B cell (primary cell): ENCODE data around the gene CLCC1. TPM values are rescaled to one million over a fixed set of nuclear protein-coding genes. Genes with fewer than 3 reads are reported as not detected.

Source experiments
- ATAC-seq: fragments of 200-7000 bp; cut with Tn5 transposase; one replicate; pipeline ENCODE4 v1.10.0; 2021; ENCODE audit warnings: low read depth, mild to moderate bottlenecking, moderate number of reproducible peaks, moderate library complexity
- CTCF ChIA-PET: fragments of 350-600 bp; sonication (Branson Sonifier 250); formaldehyde crosslinking; loops from one replicate; lab custom pipeline; 2021; ENCODE audit warnings: antibody characterized with exemption, inconsistent platforms; lab: Charles Lee
- POLR2A ChIA-PET: fragments of 350-600 bp; sonication (Branson Sonifier 250); formaldehyde crosslinking; loops from one replicate; lab custom pipeline; 2021; ENCODE audit warnings: antibody characterized with exemption; lab: Charles Lee
- DNase-seq: peaks from one replicate; pipeline ENCODE4 v3.0.0; 2013
- H2AFZ ChIP-seq: 2 replicates; pipeline ENCODE4 v1.6.1; 2012; ENCODE audit warnings: mild to moderate bottlenecking, low read depth, low read length; ENCODE audit not compliant: insufficient read depth, poor library complexity, severe bottlenecking
- H3K27ac ChIP-seq, 2 donors: 1 replicate in 1 of 2; 2 replicates in 1 of 2; pipeline ENCODE4 v1.5.1; 2012 to 2013; ENCODE audit warnings: low read length in 2 of 2, mild to moderate bottlenecking in 2 of 2, moderate library complexity in 1 of 2
- H3K27me3 ChIP-seq, 4 experiments: fragments of 200-600 bp in 1 of 4; sonication (generic) in 1 of 4; replicated peaks in 1 of 4; 1 replicate in 2 of 4; 2 replicates in 2 of 4; pipeline versions ENCODE4 v1.6.1 to v1.7.0; 2013 to 2016; ENCODE audit warnings: low read length in 3 of 4, mild to moderate bottlenecking in 2 of 4, mixed read lengths in 1 of 4, moderate library complexity in 1 of 4; ENCODE audit not compliant: insufficient read depth in 4 of 4, control insufficient read depth in 3 of 4; ENCODE audit errors: control extremely low read depth in 1 of 4
- H3K36me3 ChIP-seq, 2 experiments: replicated peaks in 1 of 2; 1 replicate in 1 of 2; 2 replicates in 1 of 2; pipeline versions ENCODE4 v1.6.1 to v1.7.1; 2013; ENCODE audit warnings: low read length in 1 of 2; ENCODE audit not compliant: insufficient read depth in 2 of 2, control insufficient read depth in 1 of 2; ENCODE audit errors: control extremely low read depth in 1 of 2, extremely low read depth in 1 of 2
- H3K4me1 ChIP-seq, 2 donors: fragments of 200-600 bp in 1 of 2; sonication (generic) in 1 of 2; 1 replicate in 1 of 2; 2 replicates in 1 of 2; pipeline versions ENCODE4 v1.5.1 to v1.6.1; 2013 to 2017; ENCODE audit warnings: low read length in 2 of 2; ENCODE audit not compliant: control insufficient read depth in 2 of 2, insufficient read depth in 2 of 2
- H3K4me2 ChIP-seq: replicated peaks from 2 replicates; pipeline ENCODE3; 2012; ENCODE audit warnings: mild to moderate bottlenecking, low read depth, low read length; ENCODE audit not compliant: poor library complexity, severe bottlenecking
- H3K4me3 ChIP-seq, 5 experiments: fragments of 200-600 bp in 1 of 5; sonication (generic) in 1 of 5; 1 replicate in 3 of 5; 2 replicates in 2 of 5; pipeline versions ENCODE4 v1.5.1 to v1.7.0; 2011 to 2016; ENCODE audit warnings: low read length in 4 of 5, mild to moderate bottlenecking in 4 of 5, low read depth in 2 of 5, control low read depth in 1 of 5, moderate library complexity in 1 of 5; ENCODE audit not compliant: insufficient read depth in 1 of 5; ENCODE audit errors: control extremely low read depth in 1 of 5, extremely low read depth in 1 of 5
- H3K79me2 ChIP-seq: fragments of 200-600 bp; sonication (generic); one replicate; pipeline ENCODE4 v1.6.0; 2016; ENCODE audit warnings: low read length; ENCODE audit not compliant: control insufficient read depth, insufficient read depth
- H3K9ac ChIP-seq: fragments of 200-600 bp; sonication (generic); 2 replicates; pipeline ENCODE4 v1.6.1; 2017; ENCODE audit warnings: mild to moderate bottlenecking, low read length, moderate library complexity
- H3K9me3 ChIP-seq, 3 donors: one replicate each; pipeline versions ENCODE4 v1.6.1 to v1.7.1; 2013; ENCODE audit warnings: low read length in 2 of 3; ENCODE audit not compliant: control insufficient read depth in 2 of 3, insufficient read depth in 1 of 3; ENCODE audit errors: control extremely low read depth in 1 of 3
- H4K20me1 ChIP-seq: 2 replicates; pipeline ENCODE4 v1.6.0; 2012; ENCODE audit warnings: mild to moderate bottlenecking, low read length; ENCODE audit not compliant: insufficient read depth, control insufficient read depth, poor library complexity, severe bottlenecking
- H3K27ac Mint-ChIP-seq: one replicate; pipeline ENCODE4 v1.8.0; 2021; ENCODE audit warnings: mixed read lengths
- H3K27me3 Mint-ChIP-seq: one replicate; pipeline ENCODE4 v1.8.0; 2021; ENCODE audit warnings: mixed read lengths
- H3K4me1 Mint-ChIP-seq: one replicate; pipeline ENCODE4 v1.8.0; 2021; ENCODE audit warnings: mixed read lengths
- H3K4me3 Mint-ChIP-seq: one replicate; pipeline ENCODE4 v1.8.0; 2021; ENCODE audit warnings: mixed read lengths
- H3K9me3 Mint-ChIP-seq: one replicate; pipeline ENCODE4 v1.8.0; 2022; ENCODE audit warnings: mixed read lengths; ENCODE audit not compliant: insufficient read depth
- EZH2 ChIP-seq: IDR thresholded peaks from 2 replicates; pipeline ENCODE4 v1.6.1; 2012; ENCODE audit warnings: borderline replicate concordance, low read depth, mild to moderate bottlenecking, moderate library complexity, low read length; ENCODE audit not compliant: insufficient read depth, poor library complexity, severe bottlenecking
- WGBS: methylation state at CpG from one replicate; pipeline ENCODE4 v1.1.5; 2013; ENCODE audit warnings: missing lambda C conversion rate; ENCODE audit not compliant: insufficient coverage; 5-methylcytosine and 5-hydroxymethylcytosine counted together
- intact Hi-C: fragments of 100-400 bp; cut with micrococcal nuclease; formaldehyde crosslinking; loops from one replicate; pipeline ENCODE4 v1.10.0; 2022
- polyA plus RNA-seq: library from polyadenylated mRNA; depleted of rRNA; stranded (reverse); fragments of >200 nt; gene quantifications from 2 replicates; pipeline ENCODE4 v1.2.3, GENCODE V29; 2012
- total RNA-seq, 2 donors: library from RNA; stranded (reverse); fragments of 120-200 nt in 1 of 2; gene quantifications; 1 replicate in 1 of 2; 2 replicates in 1 of 2; pipeline versions ENCODE4 v1.2.3 to v1.2.4, GENCODE V29; 2013 to 2022
- TF ChIP-seq, protein P1 (sequence below): fragments of 200-600 bp; IDR thresholded peaks from one replicate; pipeline ENCODE4 v1.8.0; 2022; ENCODE audit warnings: antibody characterized with exemption, mild to moderate bottlenecking

The CLCC1 gene
- total and polyA plus RNA-seq, 2 donors (not counting 1 experiment from before 2014, with no cell fraction given), result 6.5 to 26.9 TPM

DNA sequence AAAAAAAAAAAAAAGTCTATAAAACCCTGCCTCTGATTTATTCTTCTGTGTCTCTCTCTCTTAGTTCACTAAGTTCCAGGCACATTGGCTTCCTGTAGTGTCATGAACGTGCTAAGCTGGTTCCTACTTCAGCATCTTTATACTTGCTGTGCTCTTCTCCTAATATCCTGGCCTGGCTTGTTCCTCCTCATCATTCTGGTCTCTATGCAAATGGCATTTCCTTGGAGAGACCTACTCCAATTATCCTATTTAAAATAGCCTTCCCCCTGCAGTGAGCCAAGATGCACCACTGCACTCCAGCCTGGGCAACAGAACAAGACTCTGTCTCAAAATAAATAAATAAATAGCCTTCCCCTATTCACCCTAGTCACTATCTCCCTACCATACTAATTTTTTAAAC, 9.7 kb upstream of the CLCC1 start:
- Histone ChIP-seq H3K4me2 (no peak overlapping the region), H3K9ac (no peak overlapping the region), H3K9me3 (no peaks in the 10 kb centered on the region), H3K27me3 (no peaks in the 10 kb centered on the region), H3K4me1 (no peaks in the 10 kb centered on the region), H3K36me3 (peaks cover 5 to 22% of the 10 kb centered on the region in 2 experiments), H4K20me1 (no peaks in the 10 kb centered on the region), H3K79me2 (no peaks in the 10 kb centered on the region), H3K27ac (no peak overlapping the region), H2AFZ (no peak overlapping the region), H3K4me3 (no peak overlapping the region)
- CTCF ChIA-PET, result no interaction called here
- H3K4me1 Mint-ChIP-seq, result no peaks in the 10 kb centered on the region
- TF ChIP-seq, protein P1, sequence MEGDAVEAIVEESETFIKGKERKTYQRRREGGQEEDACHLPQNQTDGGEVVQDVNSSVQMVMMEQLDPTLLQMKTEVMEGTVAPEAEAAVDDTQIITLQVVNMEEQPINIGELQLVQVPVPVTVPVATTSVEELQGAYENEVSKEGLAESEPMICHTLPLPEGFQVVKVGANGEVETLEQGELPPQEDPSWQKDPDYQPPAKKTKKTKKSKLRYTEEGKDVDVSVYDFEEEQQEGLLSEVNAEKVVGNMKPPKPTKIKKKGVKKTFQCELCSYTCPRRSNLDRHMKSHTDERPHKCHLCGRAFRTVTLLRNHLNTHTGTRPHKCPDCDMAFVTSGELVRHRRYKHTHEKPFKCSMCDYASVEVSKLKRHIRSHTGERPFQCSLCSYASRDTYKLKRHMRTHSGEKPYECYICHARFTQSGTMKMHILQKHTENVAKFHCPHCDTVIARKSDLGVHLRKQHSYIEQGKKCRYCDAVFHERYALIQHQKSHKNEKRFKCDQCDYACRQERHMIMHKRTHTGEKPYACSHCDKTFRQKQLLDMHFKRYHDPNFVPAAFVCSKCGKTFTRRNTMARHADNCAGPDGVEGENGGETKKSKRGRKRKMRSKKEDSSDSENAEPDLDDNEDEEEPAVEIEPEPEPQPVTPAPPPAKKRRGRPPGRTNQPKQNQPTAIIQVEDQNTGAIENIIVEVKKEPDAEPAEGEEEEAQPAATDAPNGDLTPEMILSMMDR, result no peak
- TF ChIP-seq EZH2, result no peak
- no peak for DNase-seq
- no peak overlapping the region for H3K27ac Mint-ChIP-seq
- POLR2A ChIA-PET, result no interaction called here
- no peaks in the 10 kb centered on the region for H3K27me3 Mint-ChIP-seq
- WGBS, result 100% methylated on average over 1 of the region's 1 CpG
- no peak for ATAC-seq
- H3K4me3 Mint-ChIP-seq, result no peak overlapping the region
- intact Hi-C loops, result loop anchor here (5.0 kb wide), 1 partner anchor 34 kb away; no protein-coding TSS in a partner anchor
- H3K9me3 Mint-ChIP-seq, result no peaks in the 10 kb centered on the region

DNA sequence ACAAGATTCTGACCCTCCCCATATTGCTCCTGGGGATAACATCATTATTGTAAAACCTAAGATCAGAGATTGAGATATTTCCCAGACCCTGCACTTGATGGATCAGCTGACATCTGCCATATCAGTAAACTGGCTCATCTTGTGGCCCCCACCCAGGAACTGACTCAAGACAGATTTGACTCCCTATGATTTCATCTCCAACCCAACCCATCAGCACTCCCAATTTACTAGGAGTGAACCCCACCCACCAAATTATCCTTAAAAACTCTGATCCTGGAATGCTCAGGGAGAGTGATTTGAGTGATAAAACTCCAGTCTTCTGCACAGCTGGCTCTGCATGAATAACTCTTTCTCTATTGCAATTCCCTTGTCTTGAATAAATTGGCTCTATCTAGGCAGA, 6.1 kb upstream of the CLCC1 start:
- CTCF ChIA-PET, result interaction anchor here (1.0 kb wide), 1 partner anchor 8 kb away, joined by 3 read pairs; no protein-coding TSS in a partner anchor
- Histone ChIP-seq H3K4me1 (peaks cover 0 to under 1% of the 10 kb centered on the region in 2 donors), H3K9ac (no peak overlapping the region), H3K27ac (no peak overlapping the region), H3K79me2 (no peaks in the 10 kb centered on the region), H4K20me1 (no peaks in the 10 kb centered on the region), H3K9me3 (no peaks in the 10 kb centered on the region), H2AFZ (no peak overlapping the region), H3K36me3 (peaks cover 5 to 8% of the 10 kb centered on the region in 2 experiments), H3K27me3 (no peaks in the 10 kb centered on the region), H3K4me3 (no peak overlapping the region), H3K4me2 (no peak overlapping the region)
- intact Hi-C loops, result no loop called here
- no peak overlapping the region for H3K4me3 Mint-ChIP-seq
- no peak overlapping the region for H3K27ac Mint-ChIP-seq
- H3K27me3 Mint-ChIP-seq, result no peaks in the 10 kb centered on the region
- no peaks in the 10 kb centered on the region for H3K4me1 Mint-ChIP-seq
- TF ChIP-seq, protein P1, result no peak
- TF ChIP-seq EZH2, result no peak
- no peaks in the 10 kb centered on the region for H3K9me3 Mint-ChIP-seq
- no peak for DNase-seq
- no peak for ATAC-seq
- POLR2A ChIA-PET, result no interaction called here
